ENCODE measurements around the gene CASZ1. TPM values are rescaled to one million over a fixed set of nuclear protein-coding genes. Genes with fewer than 3 reads are reported as not detected.

The CASZ1 gene
- total RNA-seq, 1 experiment from 2014 or later, result 6.0 TPM

GRCh38 chr1:10774615-10775310 is 21.7 kb downstream of the CASZ1 start:
- DNase-seq (ENCODE audit: low read depth), result no peak

- no peak for DNase-seq (ENCODE audit: low read depth)
Observed at GRCh38 chr1:10773851-10774614, 22.4 kb downstream of the CASZ1 start.

DNA sequence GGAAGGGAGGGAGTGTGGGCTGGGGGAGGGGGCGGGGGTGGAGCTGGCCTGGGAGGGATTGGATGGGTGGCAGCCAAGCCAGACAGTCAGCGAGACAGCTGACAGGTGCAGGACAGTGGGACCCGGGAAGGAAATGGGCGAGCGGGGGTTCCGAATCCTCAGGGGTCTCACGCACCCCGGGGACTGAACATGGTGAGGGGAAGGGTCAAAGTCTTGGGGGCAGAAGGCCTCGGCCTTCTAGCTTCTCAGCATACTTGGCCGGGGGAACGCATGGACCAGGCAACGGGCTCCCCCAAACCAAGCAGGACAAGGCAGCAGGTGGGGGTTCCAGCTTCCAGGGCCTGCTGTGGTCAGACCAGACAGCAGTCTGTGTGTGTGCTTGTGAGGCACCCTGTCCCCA is 23.1 kb downstream of the CASZ1 start:
- DNase-seq (ENCODE audit: low read depth), result no peak

DNA sequence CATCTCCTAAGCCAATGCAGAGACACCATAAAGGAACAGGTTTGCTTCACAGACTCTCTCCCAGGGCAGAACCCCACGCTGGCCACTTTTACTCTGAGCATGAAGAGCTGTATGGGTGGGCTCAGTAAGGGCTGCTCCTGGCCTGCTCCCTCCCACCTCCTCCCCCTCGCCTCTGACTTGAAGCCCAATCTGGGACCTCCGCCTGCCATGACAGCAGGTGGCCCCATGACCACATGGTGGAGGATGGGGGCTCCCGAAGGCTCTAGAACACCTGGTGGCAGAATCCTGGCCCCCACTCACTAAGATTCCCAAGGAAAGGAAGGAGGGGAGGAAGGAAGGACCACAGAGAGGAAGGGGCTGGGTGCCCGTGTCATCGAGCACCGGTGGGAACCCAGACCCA is 23.7 kb downstream of the CASZ1 start:
- DNase-seq (ENCODE audit: low read depth), result no peak

GRCh38 chr1:10771789-10772188 is 24.7 kb downstream of the CASZ1 start:
- no peak for DNase-seq (ENCODE audit: low read depth)

GRCh38 chr1:10768552-10768951 is 27.9 kb downstream of the CASZ1 start:
- DNase-seq (ENCODE audit: low read depth), result no peak

DNA sequence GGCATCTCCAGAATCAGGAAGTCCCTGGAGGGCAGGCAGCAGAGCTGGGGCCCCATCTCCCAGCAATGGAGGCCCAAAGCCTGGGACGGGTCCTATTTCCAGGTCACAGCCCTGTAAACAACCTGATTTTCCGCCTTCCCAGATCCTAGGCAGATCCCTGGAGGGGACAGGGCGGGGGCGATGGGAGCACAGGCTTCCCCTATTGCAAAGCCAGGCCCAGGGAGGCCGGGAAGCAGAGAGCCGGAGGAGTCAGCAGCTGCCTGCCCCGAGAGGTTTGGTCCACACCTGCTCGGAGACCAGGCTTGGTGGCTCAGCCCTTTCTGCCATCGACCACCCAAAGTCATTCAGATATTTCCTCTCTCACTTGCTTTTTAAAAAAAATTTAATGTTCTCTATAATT is 29.2 kb downstream of the CASZ1 start:
- no peak for DNase-seq (ENCODE audit: low read depth)

- peak; percentile 55 for DNase-seq (ENCODE audit: low read depth)
Observed at GRCh38 chr1:10765734-10766478, 30.5 kb downstream of the CASZ1 start.

GRCh38 chr1:10765304-10765703 is 31.1 kb downstream of the CASZ1 start:
- no peak for DNase-seq (ENCODE audit: low read depth)

DNA sequence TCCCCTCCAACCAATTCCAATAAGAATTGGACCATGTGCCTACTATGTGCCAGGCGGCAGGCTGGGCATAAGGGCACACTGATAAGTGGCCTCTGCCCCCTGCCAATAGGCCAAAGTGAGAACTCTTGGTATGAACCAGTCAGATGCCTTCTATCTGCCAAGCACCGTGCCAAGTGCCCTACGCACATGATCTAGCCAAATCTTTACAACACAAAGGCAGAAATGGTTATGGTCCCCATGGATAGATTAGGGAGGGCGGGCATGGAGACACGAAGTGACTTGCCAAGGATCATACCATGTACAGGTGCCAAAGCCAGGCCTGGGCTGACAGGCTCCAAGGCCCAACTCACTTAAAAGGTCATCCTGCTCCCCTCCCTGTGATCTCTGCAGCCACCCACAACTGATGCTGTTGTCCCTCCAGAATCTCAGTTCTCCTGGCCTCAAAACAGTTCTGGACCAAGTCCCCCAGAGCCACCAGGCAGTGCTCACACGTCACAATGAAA is 32.1 kb downstream of the CASZ1 start:
- DNase-seq (ENCODE audit: low read depth), result no peak

- no peak for DNase-seq (ENCODE audit: low read depth)
Observed at GRCh38 chr1:10762875-10763274, 33.6 kb downstream of the CASZ1 start.

DNA sequence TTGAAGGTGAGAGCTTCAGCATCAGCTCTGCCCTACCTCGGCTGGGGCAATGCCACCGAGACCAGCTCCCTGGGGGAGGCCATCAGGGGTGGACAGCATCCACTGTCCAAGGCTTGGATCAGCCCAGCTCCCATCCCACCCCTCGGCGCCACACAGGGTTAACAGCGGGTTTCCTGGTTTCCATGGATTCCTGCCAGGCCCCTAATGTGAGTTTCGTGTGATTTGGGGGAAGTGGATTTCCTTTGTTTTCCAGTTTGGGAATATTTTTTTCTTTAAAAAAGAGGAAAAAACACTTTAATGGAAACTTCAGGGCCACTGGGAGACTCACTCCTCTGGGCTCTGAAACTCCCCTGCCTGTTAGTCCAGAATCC is 34.3 kb downstream of the CASZ1 start:
- no peak for DNase-seq (ENCODE audit: low read depth)

GRCh38 chr1:10761503-10762152 is 34.8 kb downstream of the CASZ1 start:
- DNase-seq (ENCODE audit: low read depth), result peak; percentile 49

GRCh38 chr1:10760566-10761502 is 35.6 kb downstream of the CASZ1 start:
- no peak for DNase-seq (ENCODE audit: low read depth)

DNA sequence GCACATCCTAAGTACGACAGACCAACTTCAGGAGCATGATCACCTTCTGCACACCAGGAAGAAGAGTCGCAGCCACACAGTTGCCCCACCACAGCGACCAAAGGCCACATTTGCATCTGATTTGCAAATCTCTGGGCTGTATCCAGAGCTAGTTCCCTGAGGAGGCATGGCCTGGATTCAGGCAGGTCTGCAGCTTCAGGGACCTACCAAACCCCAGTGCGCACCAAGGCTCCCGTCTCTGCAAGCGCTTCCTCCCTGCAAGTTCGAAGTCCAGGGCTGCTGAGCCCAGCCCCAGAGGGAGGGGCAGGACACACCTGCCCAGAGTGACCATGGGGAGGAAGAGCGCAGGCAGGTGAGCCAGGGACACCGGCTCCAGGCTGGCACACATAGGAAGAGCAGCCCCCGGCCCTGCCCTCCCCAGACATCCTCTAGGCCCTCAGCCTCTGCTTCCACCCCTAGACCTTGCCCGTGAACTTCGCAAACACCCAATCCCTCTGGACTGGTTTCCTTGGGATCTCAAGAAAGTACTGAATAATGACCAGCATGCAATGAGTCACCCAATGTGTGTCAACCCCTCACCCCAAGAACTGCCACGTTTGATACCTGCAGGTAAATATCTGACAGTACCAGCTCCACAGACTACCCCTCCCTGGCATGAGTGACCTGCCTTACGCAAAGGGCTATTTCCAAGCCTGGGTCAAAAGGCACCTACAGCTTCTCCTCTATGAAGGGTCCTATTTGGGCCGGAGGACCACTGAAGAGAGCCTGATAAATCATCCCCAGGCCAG is 36.8 kb downstream of the CASZ1 start:
- no peak for DNase-seq (ENCODE audit: low read depth)

- DNase-seq (ENCODE audit: low read depth), result no peak
Observed at GRCh38 chr1:10756842-10757241, 39.6 kb downstream of the CASZ1 start.

- DNase-seq (ENCODE audit: low read depth), result peak; percentile 23
Observed at GRCh38 chr1:10755970-10756521, 40.4 kb downstream of the CASZ1 start.

DNA sequence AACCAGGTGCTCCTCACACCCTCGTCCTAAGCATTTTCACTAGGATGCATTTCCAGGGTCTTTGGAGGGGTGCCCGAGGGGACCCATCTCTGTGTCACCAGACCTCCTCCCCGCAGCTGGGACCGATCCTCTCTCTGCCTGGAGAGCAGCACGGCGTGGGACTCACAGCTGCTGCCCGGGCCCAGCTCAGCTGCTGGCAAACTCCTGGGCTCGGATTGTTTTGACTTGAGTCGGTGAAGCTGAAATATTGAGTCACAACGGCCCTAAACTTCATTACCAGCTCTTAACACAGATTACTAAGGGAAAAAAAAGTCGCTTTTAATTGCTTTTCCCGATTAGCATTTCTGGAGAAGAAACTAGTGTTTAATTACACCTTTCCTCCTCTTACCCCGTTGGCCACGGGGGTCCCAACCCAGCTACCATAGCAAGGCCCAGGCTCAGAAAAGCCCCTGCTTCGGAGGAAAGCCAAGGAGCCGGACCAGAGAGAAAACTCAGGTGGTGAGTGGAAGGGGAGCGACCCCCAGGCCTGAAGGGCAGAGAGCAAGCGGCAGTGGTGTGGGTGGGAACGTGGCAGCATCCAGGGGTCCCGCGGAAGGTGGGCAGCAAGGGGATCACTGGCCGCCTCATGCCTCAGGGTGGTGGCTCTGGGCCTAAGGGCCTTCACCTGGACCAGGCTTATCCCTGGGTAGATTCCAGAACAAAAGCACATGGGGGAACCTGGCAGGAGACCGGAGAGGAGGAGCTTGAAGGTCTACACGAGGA is 41.7 kb downstream of the CASZ1 start:
- DNase-seq (ENCODE audit: low read depth), result peak; percentile 42

- DNase-seq (ENCODE audit: low read depth), result no peak
Observed at GRCh38 chr1:10753299-10753698, 43.1 kb downstream of the CASZ1 start.

Data from M059J (cell line).